Dendritic cell treated with granulocyte-macrophage colony-stimulating factor and Interleukin-4, amounts not matched to agents 40 ng/mL and 50 ng/mL, for 4 days (primary cell): ENCODE measurements around the gene C18orf63.

Experiments
- H3K27ac Mint-ChIP-seq: one replicate; pipeline ENCODE4 v1.8.0; 2022; ENCODE audit warnings: mild to moderate bottlenecking, mixed read lengths
- H3K27me3 Mint-ChIP-seq: one replicate; pipeline ENCODE4 v1.8.0; 2022; ENCODE audit warnings: mild to moderate bottlenecking, mixed read lengths
- H3K36me3 Mint-ChIP-seq: one replicate; pipeline ENCODE4 v1.8.0; 2022; ENCODE audit warnings: low read depth, mixed read lengths
- H3K4me1 Mint-ChIP-seq: one replicate; pipeline ENCODE4 v1.8.0; 2022; ENCODE audit warnings: low read depth, mixed read lengths
- H3K4me3 Mint-ChIP-seq: one replicate; pipeline ENCODE4 v1.8.0; 2022; ENCODE audit warnings: mild to moderate bottlenecking, moderate library complexity, mixed read lengths
- H3K9me3 Mint-ChIP-seq: one replicate; pipeline ENCODE4 v1.8.0; 2022; ENCODE audit warnings: mixed read lengths
- intact Hi-C: fragments of 100-400 bp; cut with micrococcal nuclease; formaldehyde crosslinking; loops from one replicate; pipeline ENCODE4 v1.15.0; 2022

The C18orf63 gene

GRCh38 chr18:74353169-74353775, 37.6 kb downstream of the C18orf63 start:
- H3K4me1 Mint-ChIP-seq: no peaks in the 10 kb centered on the region

GRCh38 chr18:74356959-74357358, 41.3 kb downstream of the C18orf63 start:
- Mint-ChIP-seq H3K4me1 (no peaks in the 10 kb centered on the region), H3K4me3 (no peak overlapping the region), H3K36me3 (no peaks in the 10 kb centered on the region), H3K27ac (no peak overlapping the region), H3K9me3 (no peaks in the 10 kb centered on the region), H3K27me3 (no peaks in the 10 kb centered on the region)
- intact Hi-C loops: no loop called here

More at GRCh38 chr18:74353169-74353775, 37.6 kb downstream of the C18orf63 start:
- Mint-ChIP-seq H3K4me3 (no peak overlapping the region), H3K27ac (no peak overlapping the region), H3K36me3 (no peaks in the 10 kb centered on the region), H3K9me3 (no peaks in the 10 kb centered on the region), H3K27me3 (no peaks in the 10 kb centered on the region)
- intact Hi-C loops: loop anchor here (1.0 to 5.0 kb wide), 2 partner anchors 139 to 199 kb away; no protein-coding TSS in a partner anchor

- Mint-ChIP-seq H3K27me3 (no peaks in the 10 kb centered on the region), H3K4me3 (no peak overlapping the region), H3K9me3 (no peaks in the 10 kb centered on the region), H3K4me1 (no peaks in the 10 kb centered on the region), H3K36me3 (no peaks in the 10 kb centered on the region), H3K27ac (no peak overlapping the region)
- intact Hi-C loops: no loop called here
These were observed 45.4 kb downstream of the C18orf63 start for GRCh38 chr18:74360852-74361655.

- Mint-ChIP-seq H3K4me3 (no peak overlapping the region), H3K27ac (no peak overlapping the region), H3K27me3 (peaks cover 6% of the 10 kb centered on the region), H3K9me3 (no peaks in the 10 kb centered on the region), H3K4me1 (no peaks in the 10 kb centered on the region), H3K36me3 (no peaks in the 10 kb centered on the region)
- intact Hi-C loops: no loop called here
These were observed 52.3 kb downstream of the C18orf63 start for GRCh38 chr18:74367905-74368304.

GRCh38 chr18:74368901-74369705, 53.5 kb downstream of the C18orf63 start:
- Mint-ChIP-seq H3K27me3 (peaks cover 6% of the 10 kb centered on the region), H3K27ac (no peak overlapping the region), H3K4me3 (no peak overlapping the region), H3K4me1 (no peaks in the 10 kb centered on the region), H3K9me3 (no peaks in the 10 kb centered on the region), H3K36me3 (no peaks in the 10 kb centered on the region)
- intact Hi-C loops: no loop called here

- intact Hi-C loops: no loop called here
- Mint-ChIP-seq H3K4me3 (no peak overlapping the region), H3K4me1 (no peaks in the 10 kb centered on the region), H3K27me3 (peaks cover 6% of the 10 kb centered on the region), H3K9me3 (no peaks in the 10 kb centered on the region), H3K36me3 (no peaks in the 10 kb centered on the region), H3K27ac (no peak overlapping the region)
These were observed 54.5 kb downstream of the C18orf63 start for GRCh38 chr18:74370115-74370514.

GRCh38 chr18:74373428-74373827, 57.8 kb downstream of the C18orf63 start:
- Mint-ChIP-seq H3K27ac (no peak overlapping the region), H3K4me3 (no peak overlapping the region), H3K36me3 (no peaks in the 10 kb centered on the region), H3K4me1 (peaks cover 13% of the 10 kb centered on the region), H3K27me3 (peaks cover 8% of the 10 kb centered on the region), H3K9me3 (no peaks in the 10 kb centered on the region)
- intact Hi-C loops: no loop called here

- intact Hi-C loops: no loop called here
- no peak overlapping the region for H3K27ac Mint-ChIP-seq
- no peak overlapping the region for H3K4me3 Mint-ChIP-seq
- H3K4me1 Mint-ChIP-seq: peaks cover 16% of the 10 kb centered on the region
- peaks cover 1% of the 10 kb centered on the region for H3K27me3 Mint-ChIP-seq
- H3K36me3 Mint-ChIP-seq: no peaks in the 10 kb centered on the region
- H3K9me3 Mint-ChIP-seq: no peaks in the 10 kb centered on the region
These were observed 60.4 kb downstream of the C18orf63 start for GRCh38 chr18:74375999-74376398.

- Mint-ChIP-seq H3K27me3 (peaks cover 1% of the 10 kb centered on the region), H3K36me3 (no peaks in the 10 kb centered on the region), H3K27ac (no peak overlapping the region), H3K9me3 (no peaks in the 10 kb centered on the region), H3K4me1 (peaks cover 16% of the 10 kb centered on the region), H3K4me3 (no peak overlapping the region)
- intact Hi-C loops: no loop called here
These were observed 60.9 kb downstream of the C18orf63 start for GRCh38 chr18:74376523-74376922.

- no peaks in the 10 kb centered on the region for H3K36me3 Mint-ChIP-seq
- H3K9me3 Mint-ChIP-seq: no peaks in the 10 kb centered on the region
- no peak overlapping the region for H3K4me3 Mint-ChIP-seq
- H3K27me3 Mint-ChIP-seq: peaks cover 1% of the 10 kb centered on the region
- H3K4me1 Mint-ChIP-seq: peaks cover 16% of the 10 kb centered on the region
- H3K27ac Mint-ChIP-seq: no peak overlapping the region
- intact Hi-C loops: no loop called here
These were observed 62.1 kb downstream of the C18orf63 start for GRCh38 chr18:74377776-74378175.

GRCh38 chr18:74378179-74378682, 62.6 kb downstream of the C18orf63 start:
- intact Hi-C loops: no loop called here

GRCh38 chr18:74380916-74381315, 65.3 kb downstream of the C18orf63 start:
- no peaks in the 10 kb centered on the region for H3K36me3 Mint-ChIP-seq
- intact Hi-C loops: no loop called here
- H3K4me3 Mint-ChIP-seq: no peak overlapping the region
- no peak overlapping the region for H3K27ac Mint-ChIP-seq
- H3K4me1 Mint-ChIP-seq: peaks cover 16% of the 10 kb centered on the region
- H3K9me3 Mint-ChIP-seq: no peaks in the 10 kb centered on the region
- no peaks in the 10 kb centered on the region for H3K27me3 Mint-ChIP-seq

More at GRCh38 chr18:74378179-74378682, 62.6 kb downstream of the C18orf63 start:
- H3K27me3 Mint-ChIP-seq: peaks cover 1% of the 10 kb centered on the region
- peaks cover 16% of the 10 kb centered on the region for H3K4me1 Mint-ChIP-seq
- H3K4me3 Mint-ChIP-seq: no peak overlapping the region
- H3K27ac Mint-ChIP-seq: no peak overlapping the region
- no peaks in the 10 kb centered on the region for H3K36me3 Mint-ChIP-seq
- H3K9me3 Mint-ChIP-seq: no peaks in the 10 kb centered on the region

- Mint-ChIP-seq H3K27ac (no peak overlapping the region), H3K36me3 (no peaks in the 10 kb centered on the region), H3K4me1 (peaks cover 12% of the 10 kb centered on the region), H3K4me3 (no peak overlapping the region), H3K27me3 (no peaks in the 10 kb centered on the region), H3K9me3 (no peaks in the 10 kb centered on the region)
- intact Hi-C loops: no loop called here
These were observed 66.1 kb downstream of the C18orf63 start for GRCh38 chr18:74381621-74382295.
